Caco-2 (cell line): ENCODE measurements around the gene OR4N2. TPM values are rescaled to one million over a fixed set of nuclear protein-coding genes. Genes with fewer than 3 reads are reported as not detected.
"Not testable (repeated sequence)": the region's sequence is repeated elsewhere in the genome, so short reads cannot be mapped to it uniquely, and the experiment has no call there.

Experiments
- BruUV-seq: library from RNA; stranded (reverse); fragments of 400-500 nt; replicated peaks from 2 replicates; lab custom pipeline; 2021; lab: Mats Ljungman, UMichigan
- CTCF ChIA-PET: fragments of 300-600 bp; sonication (Branson Sonifier 250); formaldehyde crosslinking; loops from one replicate; lab custom pipeline; 2022; ENCODE audit warnings: antibody characterized with exemption; lab: Charles Lee
- POLR2A ChIA-PET: fragments of 300-600 bp; sonication (Branson Sonifier 250); formaldehyde crosslinking; loops from one replicate; lab custom pipeline; 2022; ENCODE audit warnings: antibody characterized with exemption; lab: Charles Lee
- DNase-seq, 2 experiments: peaks; one replicate each; pipeline versions ENCODE4 v3.0.0 to v3.0.0-alpha.2; 2020 to 2022
- H3K27me3 ChIP-seq: replicated peaks from 2 replicates; pipeline ENCODE4 v1.6.0; 2011; ENCODE audit warnings: low read length; ENCODE audit not compliant: control insufficient read depth, insufficient read depth
- H3K36me3 ChIP-seq: 2 replicates; pipeline ENCODE4 v1.5.1; 2011; ENCODE audit warnings: low read length; ENCODE audit not compliant: control insufficient read depth, insufficient read depth
- H3K4me1 ChIP-seq: fragments of 250-450 bp; sonication (Bioruptor Pico); 2 replicates; pipeline ENCODE4 v1.5.1; 2020; ENCODE audit warnings: mild to moderate bottlenecking
- H3K4me3 ChIP-seq: 2 replicates; pipeline ENCODE4 v1.5.1; 2011; ENCODE audit warnings: low read depth, mild to moderate bottlenecking, control low read depth, low read length
- H3K9me3 ChIP-seq: fragments of 250-450 bp; sonication (Bioruptor Pico); 2 replicates; pipeline ENCODE4 v1.5.1; 2020; ENCODE audit warnings: mild to moderate bottlenecking, moderate library complexity
- H3K27ac Mint-ChIP-seq: one replicate; pipeline ENCODE4 v1.8.0; 2022; ENCODE audit warnings: mixed read lengths; ENCODE audit not compliant: unreplicated experiment
- H3K27me3 Mint-ChIP-seq: one replicate; pipeline ENCODE4 v1.8.0; 2022; ENCODE audit warnings: mixed read lengths; ENCODE audit not compliant: insufficient read depth, unreplicated experiment
- H3K36me3 Mint-ChIP-seq: one replicate; pipeline ENCODE4 v1.8.0; 2022; ENCODE audit warnings: mild to moderate bottlenecking, mixed read lengths; ENCODE audit not compliant: insufficient read depth, unreplicated experiment
- H3K4me1 Mint-ChIP-seq: one replicate; pipeline ENCODE4 v1.8.0; 2022; ENCODE audit warnings: low read depth, mixed read lengths; ENCODE audit not compliant: unreplicated experiment
- H3K4me3 Mint-ChIP-seq: one replicate; pipeline ENCODE4 v1.8.0; 2022; ENCODE audit warnings: mild to moderate bottlenecking, moderate library complexity, mixed read lengths; ENCODE audit not compliant: unreplicated experiment
- H3K9me3 Mint-ChIP-seq: one replicate; pipeline ENCODE4 v1.8.0; 2022; ENCODE audit warnings: mixed read lengths; ENCODE audit not compliant: unreplicated experiment
- intact Hi-C: fragments of 100-400 bp; cut with micrococcal nuclease; formaldehyde crosslinking; loops from one replicate; pipeline ENCODE4 v1.10.0; 2022; ENCODE audit not compliant: unreplicated experiment
- total RNA-seq: library from RNA; stranded (reverse); gene quantifications from 2 replicates; pipeline ENCODE4 v1.2.3, GENCODE V29; 2022
- TF ChIP-seq, protein P1 (sequence below), 2 experiments: fragments of 200-600 bp in 1 of 2; IDR thresholded peaks; 1 replicate in 1 of 2; 2 replicates in 1 of 2; pipeline versions ENCODE4 v1.5.1 to v1.8.0; 2011 to 2022; ENCODE audit warnings: antibody characterized with exemption in 1 of 2, control low read depth in 1 of 2, inconsistent platforms in 1 of 2, low read depth in 1 of 2, low read length in 1 of 2, mild to moderate bottlenecking in 1 of 2, moderate library complexity in 1 of 2; ENCODE audit not compliant: insufficient read depth in 1 of 2, severe bottlenecking in 1 of 2, unreplicated experiment in 1 of 2

The OR4N2 gene
- total RNA-seq, 1 experiment from 2014 or later: not detected

DNA sequence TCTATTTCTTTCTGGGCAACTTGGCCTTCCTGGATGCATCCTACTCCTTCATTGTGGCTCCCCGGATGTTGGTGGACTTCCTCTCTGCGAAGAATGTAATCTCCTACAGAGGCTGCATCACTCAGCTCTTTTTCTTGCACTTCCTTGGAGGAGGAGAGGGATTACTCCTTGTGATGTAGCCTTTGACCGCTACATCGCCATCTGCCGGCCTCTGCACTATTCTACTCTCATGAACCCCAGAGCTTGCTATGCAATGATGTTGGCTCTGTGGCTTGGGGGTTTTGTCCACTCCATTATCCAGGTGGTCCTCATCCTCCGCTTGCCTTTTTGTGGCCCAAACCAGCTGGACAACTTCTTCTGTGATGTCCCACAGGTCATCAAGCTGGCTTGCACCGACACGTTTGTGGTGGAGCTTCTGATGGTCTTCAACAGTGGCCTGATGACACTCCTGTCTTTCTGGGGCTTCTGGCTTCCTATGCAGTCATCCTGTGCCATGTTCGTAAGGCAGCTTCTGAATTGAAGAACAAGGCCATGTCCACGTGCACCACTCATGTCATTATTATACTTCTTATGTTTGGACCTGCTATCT, 7.0 kb upstream of the OR4N2 start:
- H3K4me3 Mint-ChIP-seq, H3K36me3 Mint-ChIP-seq, BruUV-seq, H3K27me3 ChIP-seq, H3K27me3 Mint-ChIP-seq, H3K4me1 ChIP-seq, H3K36me3 ChIP-seq, CTCF ChIA-PET, H3K9me3 Mint-ChIP-seq, intact Hi-C loops, H3K27ac Mint-ChIP-seq, H3K9me3 ChIP-seq, H3K4me1 Mint-ChIP-seq, H3K4me3 ChIP-seq, POLR2A ChIA-PET: not testable (repeated sequence)
- peak in 1 of 2 experiments; percentile 15 for DNase-seq
- TF ChIP-seq, protein P1, sequence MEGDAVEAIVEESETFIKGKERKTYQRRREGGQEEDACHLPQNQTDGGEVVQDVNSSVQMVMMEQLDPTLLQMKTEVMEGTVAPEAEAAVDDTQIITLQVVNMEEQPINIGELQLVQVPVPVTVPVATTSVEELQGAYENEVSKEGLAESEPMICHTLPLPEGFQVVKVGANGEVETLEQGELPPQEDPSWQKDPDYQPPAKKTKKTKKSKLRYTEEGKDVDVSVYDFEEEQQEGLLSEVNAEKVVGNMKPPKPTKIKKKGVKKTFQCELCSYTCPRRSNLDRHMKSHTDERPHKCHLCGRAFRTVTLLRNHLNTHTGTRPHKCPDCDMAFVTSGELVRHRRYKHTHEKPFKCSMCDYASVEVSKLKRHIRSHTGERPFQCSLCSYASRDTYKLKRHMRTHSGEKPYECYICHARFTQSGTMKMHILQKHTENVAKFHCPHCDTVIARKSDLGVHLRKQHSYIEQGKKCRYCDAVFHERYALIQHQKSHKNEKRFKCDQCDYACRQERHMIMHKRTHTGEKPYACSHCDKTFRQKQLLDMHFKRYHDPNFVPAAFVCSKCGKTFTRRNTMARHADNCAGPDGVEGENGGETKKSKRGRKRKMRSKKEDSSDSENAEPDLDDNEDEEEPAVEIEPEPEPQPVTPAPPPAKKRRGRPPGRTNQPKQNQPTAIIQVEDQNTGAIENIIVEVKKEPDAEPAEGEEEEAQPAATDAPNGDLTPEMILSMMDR (IDR thresholded peaks at IDR 0.05; ENCODE audit: insufficient read depth in 1 of 2, low read depth in 1 of 2, low read length in 1 of 2, severe bottlenecking in 1 of 2, unreplicated experiment in 1 of 2): peak in 1 of 2 experiments; percentile 32

DNA sequence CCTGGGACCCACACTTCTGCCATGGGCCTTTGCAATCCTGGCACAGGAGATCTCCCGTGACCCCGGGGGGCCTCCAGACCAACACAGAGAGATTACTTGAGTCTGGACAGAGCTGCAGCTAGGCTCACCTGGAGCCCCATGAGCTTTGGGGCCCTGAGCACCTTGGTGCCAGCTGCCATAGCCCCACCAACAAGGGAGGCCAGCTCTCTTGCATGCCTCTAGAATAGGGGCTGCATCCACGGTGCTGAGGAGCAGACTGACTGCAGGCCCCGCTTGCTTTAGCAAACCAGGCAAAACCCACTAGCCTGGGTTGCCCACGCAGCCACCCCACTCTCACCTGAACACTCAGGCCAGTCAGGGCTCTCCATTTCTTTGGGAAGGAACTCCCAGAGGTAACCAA, 3.7 kb upstream of the OR4N2 start:
- TF ChIP-seq, protein P1 (IDR thresholded peaks at IDR 0.05; ENCODE audit: insufficient read depth in 1 of 2, low read depth in 1 of 2, low read length in 1 of 2, severe bottlenecking in 1 of 2, unreplicated experiment in 1 of 2): no peak
- H3K9me3 ChIP-seq: no peaks in the 10 kb centered on the region
- no peaks in the 10 kb centered on the region for H3K9me3 Mint-ChIP-seq

DNA sequence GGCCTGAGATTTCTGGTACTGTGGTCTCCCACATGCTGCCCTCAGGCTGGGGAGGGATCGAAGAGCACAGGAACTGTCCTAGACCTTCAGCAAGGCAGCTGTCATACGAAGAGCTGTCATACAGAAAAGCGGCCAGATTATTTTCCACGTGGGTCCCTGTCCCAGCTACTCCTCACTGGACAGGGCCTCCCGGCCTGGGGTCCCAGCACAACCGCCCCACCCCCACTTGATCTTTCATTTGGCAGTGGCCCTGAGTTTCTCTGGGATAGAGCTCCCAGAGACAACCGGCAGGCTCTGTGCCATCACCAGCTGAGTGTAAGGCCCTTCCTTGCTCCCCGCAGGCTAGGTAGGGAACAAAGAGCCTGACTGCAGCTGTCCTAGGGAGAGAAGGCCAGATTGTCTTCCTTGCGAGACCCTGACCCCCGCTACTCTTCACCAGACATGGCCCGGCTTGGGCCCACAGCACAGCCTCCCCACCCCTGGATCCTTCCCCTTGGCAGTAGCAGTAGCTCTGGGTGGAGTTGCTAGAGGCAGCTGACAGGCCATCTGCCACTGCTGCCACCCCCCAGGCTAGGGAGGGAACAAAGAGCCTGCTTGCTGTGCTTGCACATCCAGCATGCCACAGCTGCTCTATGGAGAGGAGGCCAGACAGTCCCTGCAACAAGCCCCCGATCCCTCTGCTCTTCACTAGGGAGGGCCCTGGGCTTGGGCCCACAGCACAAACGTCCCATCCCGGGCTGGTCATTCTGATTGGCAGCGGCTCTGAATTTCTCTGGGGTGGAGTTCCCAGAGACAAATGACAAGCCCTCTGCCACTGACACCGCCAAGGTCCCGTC, 3.1 kb upstream of the OR4N2 start:
- no TSS peak for BruUV-seq
- POLR2A ChIA-PET: no interaction called here
- H3K4me1 ChIP-seq: no peaks in the 10 kb centered on the region
- no peaks in the 10 kb centered on the region for H3K27me3 ChIP-seq
- Mint-ChIP-seq H3K27ac (no peak overlapping the region), H3K4me1 (no peaks in the 10 kb centered on the region), H3K36me3 (no peaks in the 10 kb centered on the region), H3K4me3 (no peak overlapping the region), H3K27me3 (no peaks in the 10 kb centered on the region), H3K9me3 (no peaks in the 10 kb centered on the region)
- peak in 1 of 2 experiments; percentile 38 for DNase-seq
- H3K36me3 ChIP-seq: no peaks in the 10 kb centered on the region
- CTCF ChIA-PET: no interaction called here
- intact Hi-C loops: no loop called here
- H3K4me3 ChIP-seq: no peak overlapping the region
- no peaks in the 10 kb centered on the region for H3K9me3 ChIP-seq
- TF ChIP-seq, protein P1 (IDR thresholded peaks at IDR 0.05; ENCODE audit: insufficient read depth in 1 of 2, low read depth in 1 of 2, low read length in 1 of 2, severe bottlenecking in 1 of 2, unreplicated experiment in 1 of 2): no peak

More for the DNA sequence above, 3.7 kb upstream of the OR4N2 start:
- BruUV-seq: no TSS peak
- Mint-ChIP-seq H3K4me1 (no peaks in the 10 kb centered on the region), H3K4me3 (no peak overlapping the region), H3K36me3 (no peaks in the 10 kb centered on the region), H3K27me3 (no peaks in the 10 kb centered on the region), H3K27ac (no peak overlapping the region)
- H3K27me3 ChIP-seq: no peaks in the 10 kb centered on the region
- no peak for DNase-seq
- no peak overlapping the region for H3K4me3 ChIP-seq
- no peaks in the 10 kb centered on the region for H3K36me3 ChIP-seq
- POLR2A ChIA-PET: no interaction called here
- intact Hi-C loops: no loop called here
- H3K4me1 ChIP-seq: no peaks in the 10 kb centered on the region
- CTCF ChIA-PET: no interaction called here
